22Rv1 (cell line): ENCODE measurements around the gene SERPINB3.
"Not testable (repeated sequence)": the region's sequence is repeated elsewhere in the genome, so short reads cannot be mapped to it uniquely, and the experiment has no call there.

Experiments used
- CTCF ChIP-seq: fragments of 450-650 bp; IDR thresholded peaks from 2 replicates; pipeline ENCODE4 v1.5.1; 2017; ENCODE audit warnings: mild to moderate bottlenecking
- ZFX ChIP-seq: fragments of 450-650 bp; IDR thresholded peaks from 2 replicates; pipeline ENCODE4 v1.6.1; 2017; ENCODE audit warnings: antibody characterized with exemption, borderline replicate concordance

GRCh38 chr18:63644694-63645093 lies 17.0 kb downstream of the SERPINB3 start:
- not testable (repeated sequence) for TF ChIP-seq CTCF, ZFX
